ENCODE measurements around the gene COX4I2.

COX4I2 gene

DNA sequence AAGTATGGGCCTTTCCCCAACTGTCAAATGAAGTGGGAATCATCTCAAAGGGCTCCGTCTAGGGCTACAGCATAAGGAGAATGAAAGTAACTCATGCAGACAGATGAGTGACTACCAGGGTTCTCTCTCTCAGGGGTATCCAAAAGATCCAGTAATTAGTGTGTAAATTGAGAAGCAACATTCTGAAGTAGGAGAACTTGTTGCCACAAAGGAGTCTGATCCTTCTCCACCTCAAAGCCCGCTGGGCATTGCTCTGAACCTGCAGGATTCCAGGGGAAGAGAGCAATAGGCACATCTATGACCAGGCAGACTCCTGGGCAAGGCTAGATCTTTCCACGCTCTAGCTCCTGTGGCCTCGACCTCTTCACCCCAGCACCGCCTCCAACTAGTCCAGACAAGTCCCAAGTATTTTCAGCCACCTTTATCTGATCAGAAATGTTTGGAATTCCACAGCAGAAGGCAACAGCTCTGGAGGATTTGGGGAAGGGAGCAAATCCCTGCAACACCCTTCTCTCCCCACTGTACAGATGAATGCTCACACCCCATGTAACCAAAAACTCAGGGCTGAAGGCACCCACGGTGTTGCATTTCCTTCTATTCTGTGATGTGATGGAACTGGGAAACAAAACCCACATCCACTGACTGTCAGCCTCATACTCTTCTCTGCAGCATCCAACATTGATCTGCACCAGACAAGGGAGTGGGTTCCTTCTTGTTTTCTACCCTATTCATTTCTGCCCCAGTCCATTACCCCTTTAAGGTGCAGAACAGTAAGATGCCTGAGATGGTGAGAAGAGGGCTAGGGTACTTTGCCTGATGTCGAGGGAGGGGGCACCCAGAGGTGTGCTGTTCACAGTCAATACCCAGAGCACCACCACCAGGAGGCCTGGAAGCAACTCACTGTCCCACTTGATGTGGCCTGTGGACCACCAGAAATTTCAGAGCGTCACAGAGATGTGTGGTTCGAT is 41.0 kb downstream of the COX4I2 start:
- DNase-seq = no peak

DNA sequence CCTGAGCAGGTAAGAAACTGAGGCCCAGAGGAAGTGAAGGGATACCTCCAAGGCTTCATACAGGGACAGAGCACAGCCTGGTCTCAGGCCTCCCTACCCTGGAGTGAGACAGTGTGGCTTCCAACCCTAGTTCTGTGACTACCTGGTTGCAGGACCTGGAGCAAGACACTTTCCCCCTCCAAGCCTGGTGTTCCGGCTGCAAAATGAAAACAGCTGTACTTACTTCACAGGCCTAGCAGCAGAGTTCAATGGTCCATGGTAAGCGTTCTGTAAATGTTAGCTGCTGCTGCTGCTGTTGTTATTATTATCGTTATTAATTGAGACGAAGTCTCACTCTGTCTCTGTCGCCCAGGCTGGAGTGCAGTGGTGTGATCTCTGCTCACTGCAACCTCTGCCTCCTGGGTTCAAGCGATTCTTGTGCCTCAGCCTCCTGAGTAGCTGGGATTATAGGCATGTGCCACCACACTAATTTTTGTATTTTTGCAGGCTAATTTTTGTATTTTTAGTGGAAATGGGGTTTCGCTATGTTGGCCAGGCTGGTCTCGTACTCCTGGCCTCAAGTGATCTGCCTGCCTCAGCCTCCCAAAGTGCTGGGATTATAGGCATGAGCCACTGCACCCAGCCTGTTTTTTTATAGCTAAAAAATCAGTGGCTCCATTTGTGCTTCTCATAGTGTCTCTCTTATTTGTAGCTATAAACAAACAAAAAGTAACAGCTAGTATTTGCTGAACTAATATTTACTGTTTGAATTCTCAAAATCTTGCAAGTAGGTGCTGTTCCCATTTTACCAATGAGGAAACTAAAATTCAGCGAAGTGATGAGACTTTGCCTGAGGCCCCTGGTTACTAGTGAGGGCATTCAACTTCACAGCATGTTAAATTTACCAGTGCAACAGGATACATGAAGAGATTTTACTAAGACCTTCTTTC is 41.9 kb downstream of the COX4I2 start:
- DNase-seq = no peak

DNA sequence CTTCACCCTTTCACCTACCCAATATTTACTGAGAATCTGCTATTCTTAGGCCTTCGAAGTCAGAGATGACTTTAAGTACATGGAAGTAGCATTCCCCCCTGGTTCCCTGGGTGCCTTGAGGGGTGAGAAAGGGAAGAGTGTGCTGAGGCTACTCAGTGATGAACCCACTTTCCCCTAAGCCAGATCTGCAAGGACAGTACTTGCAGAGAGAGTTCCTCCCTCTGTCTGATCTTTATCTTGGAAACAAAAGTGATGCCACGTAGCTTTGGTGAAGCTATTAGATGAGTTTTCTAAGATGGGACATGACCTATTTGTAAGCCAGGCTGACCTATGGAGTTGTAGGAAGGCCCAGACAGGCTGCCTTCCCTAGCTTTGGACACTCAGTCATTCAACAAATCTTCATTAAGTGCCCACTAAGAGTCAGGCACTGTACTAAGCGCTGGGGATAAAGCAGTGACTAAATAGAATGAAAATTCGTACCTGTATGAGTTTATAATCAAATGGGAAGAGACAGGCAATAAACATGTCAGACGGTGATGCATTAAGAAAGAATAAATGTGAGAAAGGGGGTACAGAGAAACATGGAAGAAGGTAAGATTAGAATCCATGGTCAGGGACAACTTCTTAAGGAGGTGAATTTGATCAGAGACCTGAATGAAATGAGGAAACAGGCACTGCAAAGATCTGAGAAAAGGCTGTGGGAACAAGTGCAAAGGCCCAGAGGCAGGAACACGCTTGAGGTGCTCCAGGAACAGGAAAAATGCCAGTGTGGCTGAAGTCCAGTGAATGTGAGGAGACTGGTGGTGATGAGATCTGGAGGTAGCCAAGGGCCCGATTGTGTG is 42.8 kb downstream of the COX4I2 start:
- DNase-seq = no peak

DNA sequence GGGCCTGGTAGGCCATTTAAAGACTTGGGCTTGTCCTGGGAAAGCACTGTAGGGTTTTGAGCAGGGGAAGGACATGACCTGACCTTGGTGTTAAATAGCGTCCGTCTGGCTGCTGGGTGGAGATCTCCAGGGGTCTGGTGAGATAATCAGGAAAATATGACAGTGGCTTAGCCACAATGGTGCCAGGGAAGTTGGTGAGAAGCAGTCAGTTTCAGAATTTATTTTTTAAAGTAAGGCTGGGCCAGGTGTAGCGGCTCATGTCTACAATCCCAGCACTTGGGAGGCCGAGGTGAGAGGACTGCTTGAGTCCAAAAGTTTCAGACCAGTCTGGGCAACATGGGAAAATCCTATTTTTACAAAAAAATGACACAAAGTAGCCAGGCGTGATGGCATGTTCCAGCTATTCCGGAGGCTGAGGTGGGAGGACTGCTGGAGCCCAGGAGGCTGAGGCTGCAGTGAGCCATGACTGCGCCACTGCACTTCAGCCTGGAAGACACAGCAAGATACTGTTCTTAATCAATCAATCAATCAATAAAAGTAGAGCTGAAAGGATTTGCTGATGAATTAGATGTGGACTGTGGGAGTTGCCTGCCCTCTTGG is 43.5 kb downstream of the COX4I2 start:
- DNase-seq = no peak

DNA sequence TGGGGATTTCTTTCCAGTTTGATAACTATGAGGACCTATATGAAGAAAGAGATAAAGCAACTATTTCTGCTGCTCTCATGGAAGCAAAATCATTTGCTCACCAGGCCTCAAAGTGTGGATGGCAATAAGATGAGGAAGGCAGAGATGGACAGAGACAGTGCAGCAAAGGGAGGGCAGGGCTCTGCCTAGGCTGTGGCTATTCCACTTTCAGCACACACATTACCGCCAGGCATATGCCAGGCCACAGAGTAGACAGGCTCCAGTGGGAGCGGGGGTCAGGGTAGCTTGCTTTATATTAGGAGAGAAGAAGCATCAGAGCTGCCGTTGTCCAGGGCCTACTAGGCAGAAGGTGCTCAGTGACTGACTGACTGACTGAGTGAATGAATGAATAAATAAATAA is 44.1 kb downstream of the COX4I2 start:
- DNase-seq = no peak

DNA sequence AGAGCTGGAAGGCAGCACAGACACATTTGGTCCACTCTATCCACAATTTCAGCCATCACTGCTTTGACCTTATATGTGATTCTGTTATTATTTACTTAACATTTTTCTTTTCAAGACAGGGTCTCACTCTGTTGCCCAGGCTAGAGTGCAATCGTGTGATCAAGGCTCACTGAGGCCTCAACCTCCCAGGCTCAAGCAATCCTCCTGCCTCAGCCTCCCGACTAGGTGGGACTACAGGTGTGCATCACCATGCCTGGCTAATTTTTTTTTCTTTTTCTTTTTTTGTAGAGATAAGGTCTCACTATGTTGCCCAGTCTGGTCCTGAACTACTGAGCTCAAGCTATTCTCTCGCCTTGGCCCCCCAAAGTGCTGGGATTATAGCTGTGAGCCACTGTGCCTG is 44.6 kb downstream of the COX4I2 start:
- no peak for DNase-seq

DNA sequence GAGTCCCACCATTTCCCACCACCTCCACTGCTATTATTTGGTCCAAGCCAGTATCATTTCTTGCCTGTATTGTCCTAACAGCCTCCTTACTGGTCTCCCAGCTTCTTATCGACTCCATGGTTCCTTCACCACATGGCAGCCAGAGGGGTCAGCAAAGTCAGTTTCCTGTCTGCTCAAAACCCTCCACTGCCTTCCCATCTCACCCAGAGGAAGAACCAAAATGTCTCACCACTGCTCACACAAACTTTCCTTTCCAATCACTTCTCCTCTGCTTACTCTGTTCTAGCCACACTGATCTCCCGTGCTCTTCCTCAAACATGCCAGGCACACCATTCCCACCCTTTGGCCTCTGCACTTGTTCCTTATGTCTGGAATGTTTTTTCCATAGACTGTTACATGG is 45.2 kb downstream of the COX4I2 start:
- DNase-seq = no peak

DNA sequence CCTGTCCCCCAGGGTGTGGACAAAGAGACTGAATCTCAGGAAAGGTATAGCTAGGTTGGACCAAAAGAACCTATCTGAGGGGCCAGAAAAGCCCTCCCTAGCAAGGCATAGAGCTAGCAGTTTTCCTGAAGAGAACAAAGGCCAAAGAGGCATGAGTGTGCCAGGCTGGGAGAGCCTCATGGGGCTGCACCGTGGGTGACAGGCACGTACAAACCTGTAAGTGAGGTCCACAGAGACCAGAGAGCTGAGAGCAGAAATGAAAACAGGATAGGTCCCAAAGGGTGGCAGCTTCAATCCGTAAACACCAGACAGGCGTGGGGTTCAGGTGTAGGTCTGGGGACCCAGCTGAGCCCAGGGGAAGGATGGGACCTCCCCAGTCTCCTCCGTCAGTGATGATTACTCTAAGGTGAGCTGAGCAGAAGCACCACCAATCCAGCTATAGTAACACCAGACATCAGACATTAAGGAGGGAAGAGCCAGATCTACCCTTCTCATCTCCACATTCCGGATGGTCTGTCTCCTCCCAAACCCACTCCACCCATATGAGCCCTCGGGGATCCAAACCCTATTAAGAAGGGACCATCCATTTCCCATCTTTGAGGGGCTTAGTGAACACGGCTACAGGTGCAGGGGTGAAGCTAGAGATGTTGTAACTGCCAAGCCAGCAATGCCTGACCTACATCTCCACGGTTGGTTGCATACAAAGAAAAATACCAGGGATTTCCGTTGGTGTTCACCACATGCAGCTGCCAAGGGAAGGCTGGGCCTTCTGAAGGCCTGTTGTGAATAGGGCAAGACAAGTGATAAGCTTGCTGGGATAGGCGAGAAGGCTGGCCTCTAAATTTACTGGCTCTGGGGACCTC is 46.7 kb downstream of the COX4I2 start:
- no peak for DNase-seq

DNA sequence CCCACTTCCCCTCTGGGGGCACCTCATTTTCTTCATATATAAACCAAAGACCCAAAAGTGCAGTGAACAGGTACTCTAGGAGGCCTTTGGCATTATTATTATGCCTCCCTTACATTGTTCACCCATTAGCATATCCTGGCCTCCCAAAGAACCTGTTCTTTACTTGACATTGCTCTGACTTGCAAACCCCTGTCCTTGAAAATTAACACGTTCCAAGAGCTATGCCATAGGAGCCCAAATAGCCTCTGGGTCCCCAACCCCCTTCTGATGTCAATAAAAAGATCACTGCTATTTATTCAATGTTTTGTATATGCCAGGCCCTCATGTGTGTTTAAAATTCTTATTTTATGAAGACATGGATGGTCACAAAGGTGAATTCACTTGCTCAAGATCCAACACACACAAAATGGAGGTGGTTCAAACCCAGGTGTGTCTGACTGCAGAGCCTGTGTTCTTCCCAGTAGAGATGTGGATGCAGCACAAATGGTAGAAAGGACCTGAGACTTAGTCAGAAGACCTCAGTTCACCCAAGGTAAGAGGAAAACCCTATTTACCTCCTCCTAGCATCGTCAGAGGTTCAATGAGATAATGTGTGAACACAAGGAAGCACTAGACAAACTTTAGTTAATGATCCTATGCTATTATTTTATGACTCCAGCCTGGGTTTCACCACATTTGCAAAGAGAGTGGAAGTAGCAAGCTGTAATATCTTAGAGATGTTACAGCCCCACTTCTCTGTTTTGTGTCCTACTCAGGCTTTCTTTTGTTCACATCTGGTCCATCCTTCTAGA is 48.3 kb downstream of the COX4I2 start:
- DNase-seq = no peak

DNA sequence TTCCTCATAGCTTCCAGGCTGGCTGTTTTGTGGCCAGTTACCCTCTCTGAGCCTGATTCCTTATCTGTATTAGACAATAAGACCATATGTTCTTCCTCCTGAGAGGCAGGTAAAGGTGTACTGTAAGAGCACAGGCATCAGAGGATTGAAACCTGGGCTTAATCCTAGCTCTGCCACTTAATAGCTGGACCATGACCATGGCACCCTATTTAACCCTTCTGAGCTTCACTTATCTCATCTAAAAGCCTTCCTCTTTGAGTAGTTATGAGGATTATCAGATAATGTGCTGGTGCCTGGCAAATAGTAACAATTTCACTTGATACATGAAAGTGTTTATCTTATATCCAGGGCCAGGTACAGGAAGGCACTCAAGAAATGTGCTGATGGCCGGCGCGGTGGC is 50.1 kb downstream of the COX4I2 start:
- no peak for DNase-seq

DNA sequence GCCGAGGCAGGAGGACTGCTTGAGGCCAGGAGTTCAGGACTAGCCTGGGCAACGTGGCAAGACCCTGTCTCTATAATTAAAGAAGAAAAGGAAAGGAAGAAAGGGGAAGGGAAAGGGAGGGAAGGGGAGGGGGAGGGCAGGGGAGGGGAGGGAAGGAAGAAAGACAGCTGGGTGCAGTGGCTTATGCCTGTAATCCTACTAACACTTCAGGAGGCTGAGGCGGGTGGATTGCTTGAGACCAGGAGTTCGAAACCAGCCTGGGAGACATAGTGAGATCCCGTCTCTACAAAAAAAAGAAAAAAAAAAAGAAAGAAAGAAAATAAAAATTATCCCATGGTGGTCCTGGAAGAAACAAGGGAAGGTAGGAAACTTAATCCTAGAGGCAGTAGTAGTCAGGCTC is 51.4 kb downstream of the COX4I2 start:
- DNase-seq = no peak

DNA sequence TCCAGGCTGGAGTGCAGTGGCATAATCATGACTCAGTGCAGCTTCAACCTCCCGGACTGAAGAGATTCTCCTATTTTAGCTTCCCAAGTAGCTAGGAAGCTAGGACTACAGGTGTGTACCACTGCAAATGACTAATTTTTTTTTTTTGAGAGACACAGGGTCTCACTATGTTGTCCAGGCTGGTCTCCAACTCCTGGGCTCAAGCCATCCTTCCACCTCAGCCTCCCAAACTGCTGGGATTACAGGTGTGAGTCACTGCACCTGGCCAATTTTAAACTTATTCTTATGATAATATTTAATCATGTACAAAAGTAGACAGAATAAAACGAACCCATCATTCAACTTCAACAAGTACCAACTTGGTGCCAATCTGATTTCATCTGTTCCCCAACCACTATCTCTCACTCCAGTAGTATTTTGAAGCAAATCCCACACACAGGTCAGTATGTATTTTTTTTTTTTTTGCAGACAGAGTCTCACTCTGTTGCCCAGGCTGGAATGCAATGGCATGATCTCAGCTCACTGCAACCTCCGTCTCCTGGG is 52.5 kb downstream of the COX4I2 start:
- no peak for DNase-seq

DNA sequence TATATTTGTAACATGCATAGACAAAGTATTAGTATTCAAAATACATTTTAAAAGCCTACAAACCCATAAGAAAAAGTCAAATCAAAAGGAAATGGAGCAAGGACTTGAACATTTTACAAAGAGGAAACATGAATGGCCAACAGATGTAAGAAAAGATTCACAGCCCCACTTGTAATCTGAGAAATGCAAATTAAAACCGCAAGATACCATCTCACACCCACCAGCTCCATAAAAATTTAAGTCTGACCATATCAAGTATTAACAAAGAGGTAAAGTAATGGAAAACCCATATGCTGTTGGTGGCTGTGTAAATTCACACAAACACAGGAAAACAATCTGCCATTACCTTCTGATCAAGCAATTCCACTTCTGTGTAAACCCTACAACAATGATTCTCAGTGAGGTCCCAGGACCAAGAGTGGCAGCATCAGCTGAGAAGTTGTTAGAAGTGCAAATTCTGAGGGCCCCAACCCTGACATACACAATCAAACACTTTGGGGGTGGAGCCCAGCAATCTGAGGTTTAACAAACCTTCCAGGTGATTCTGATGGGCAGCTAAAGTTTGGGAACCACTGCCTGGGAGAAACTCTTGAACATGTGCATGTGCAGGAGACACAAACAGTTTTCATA is 54.0 kb downstream of the COX4I2 start:
- DNase-seq = no peak

DNA sequence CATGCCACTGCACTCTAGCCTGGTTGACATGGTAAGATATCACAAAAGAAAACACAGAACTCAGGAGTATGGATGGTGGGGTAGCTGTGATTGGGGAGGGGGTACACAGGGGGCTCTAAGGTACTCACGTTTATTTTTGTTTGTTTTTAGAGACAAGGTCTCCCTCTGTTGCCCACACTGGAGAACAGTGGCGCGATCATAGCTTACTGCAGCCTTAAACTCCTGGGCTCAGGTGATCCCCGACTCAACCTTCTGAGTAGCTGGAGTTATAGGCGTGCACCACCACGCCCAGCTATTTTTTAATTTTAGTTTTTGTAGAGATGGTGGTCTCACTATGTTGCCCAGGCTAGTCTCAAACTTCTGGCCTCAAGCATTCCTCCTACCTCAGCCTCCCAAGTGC is 55.7 kb downstream of the COX4I2 start:
- DNase-seq = no peak

DNA sequence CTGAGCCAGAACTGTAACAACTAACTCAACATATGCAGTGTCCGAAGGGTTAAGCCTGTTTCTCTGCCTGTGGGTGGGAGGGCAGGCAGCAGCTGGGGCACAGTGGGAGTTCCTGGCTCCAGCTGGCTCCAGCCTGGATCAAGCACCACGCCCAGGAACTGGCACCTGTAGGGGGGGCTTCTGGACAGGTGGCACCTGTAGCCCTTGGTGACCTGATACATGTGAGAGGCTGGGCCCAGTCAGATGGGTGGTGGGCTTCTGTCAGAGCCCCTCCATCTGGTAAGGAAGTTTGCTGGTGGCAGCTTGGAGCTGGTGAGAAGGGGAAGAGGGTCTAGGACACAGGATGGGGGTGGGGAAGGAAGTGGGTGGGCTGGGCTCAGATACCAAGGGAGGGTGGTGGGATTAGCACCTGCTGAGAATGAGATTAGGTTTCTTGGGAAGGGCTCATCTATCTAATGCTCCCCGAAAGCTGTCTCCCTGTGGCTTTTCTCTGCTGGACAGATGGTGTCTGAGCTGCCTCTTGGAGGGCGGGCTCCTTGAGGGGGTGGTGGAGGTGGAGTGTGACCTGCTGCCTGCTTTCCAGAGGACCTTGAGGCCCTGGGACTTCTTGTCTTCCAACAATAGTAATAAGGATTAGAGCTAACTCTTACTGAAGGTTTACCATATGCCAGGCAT is 56.4 kb downstream of the COX4I2 start:
- DNase-seq = no peak

Measured in SIG-M5 (cell line).